SK-N-MC (cell line): ENCODE data around the gene AFDN.

Experiments
- DNase-seq: peaks from one replicate; pipeline ENCODE4 v3.0.0-alpha.2; 2011; ENCODE audit warnings: low read depth, low spot score
- H3K27ac ChIP-seq: fragments of 200-600 bp; sonication (generic); 2 replicates; pipeline ENCODE4 v1.5.1; 2016; ENCODE audit warnings: mixed run types
- H3K36me3 ChIP-seq: fragments of 200-600 bp; sonication (generic); 2 replicates; pipeline ENCODE4 v1.6.1; 2017; ENCODE audit warnings: antibody characterized with exemption, low read length, mixed read lengths; ENCODE audit not compliant: insufficient read depth
- H3K4me3 ChIP-seq: fragments of 200-600 bp; sonication (generic); 2 replicates; pipeline ENCODE4 v1.5.1; 2016
- H3K9ac ChIP-seq: fragments of 200-600 bp; sonication (generic); 2 replicates; pipeline ENCODE4 v1.8.0; 2017; ENCODE audit warnings: mixed run types, mixed read lengths; ENCODE audit not compliant: insufficient read length
- H3K9me3 ChIP-seq: fragments of 200-600 bp; sonication (generic); 2 replicates; pipeline ENCODE4 v1.6.1; 2017; ENCODE audit warnings: low read depth, mild to moderate bottlenecking, antibody characterized with exemption, low read length, moderate library complexity, mixed read lengths
- EZH2 ChIP-seq: fragments of 200-600 bp; sonication (generic); IDR thresholded peaks from one replicate; pipeline ENCODE4 v1.6.1; 2017; ENCODE audit warnings: antibody characterized with exemption
- FOXP2 ChIP-seq: optimal IDR thresholded peaks from 2 replicates; pipeline ENCODE3; 2011; ENCODE audit warnings: mild to moderate bottlenecking, moderate library complexity; ENCODE audit not compliant: insufficient read depth; ENCODE audit errors: extremely low read length, control extremely low read depth
- POLR2AphosphoS5 ChIP-seq: IDR thresholded peaks from 2 replicates; pipeline ENCODE4 v1.6.1; 2012; ENCODE audit warnings: mild to moderate bottlenecking, low read depth, low read length, borderline replicate concordance

The AFDN gene

DNA sequence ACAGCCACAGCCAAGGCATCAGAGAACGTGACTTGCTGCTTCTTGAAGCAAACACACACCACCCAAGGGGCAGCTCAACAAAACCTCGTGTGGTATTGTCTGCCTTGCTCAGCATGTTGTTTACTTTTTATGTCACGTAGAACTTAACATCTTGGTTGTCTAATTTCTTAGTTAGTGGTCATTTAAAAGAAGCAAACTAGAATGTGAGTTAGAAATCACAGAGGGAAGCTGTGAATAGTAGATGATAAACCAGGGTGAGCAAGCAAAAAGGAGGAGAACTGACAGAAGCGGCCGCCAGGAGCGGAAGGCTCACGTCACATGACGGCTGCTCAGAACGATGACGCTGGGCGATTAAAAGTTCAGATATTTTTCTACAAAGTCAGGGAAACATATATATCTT is 119.3 kb downstream of the AFDN start:
- no peak for TF ChIP-seq POLR2AphosphoS5
- no peak for TF ChIP-seq FOXP2
- TF ChIP-seq EZH2, result no peak
- Histone ChIP-seq H3K4me3 (no peak overlapping the region), H3K9me3 (no peaks in the 10 kb centered on the region), H3K36me3 (peaks cover 56% of the 10 kb centered on the region), H3K27ac (no peak overlapping the region), H3K9ac (no peak overlapping the region)
- DNase-seq, result no peak

DNA sequence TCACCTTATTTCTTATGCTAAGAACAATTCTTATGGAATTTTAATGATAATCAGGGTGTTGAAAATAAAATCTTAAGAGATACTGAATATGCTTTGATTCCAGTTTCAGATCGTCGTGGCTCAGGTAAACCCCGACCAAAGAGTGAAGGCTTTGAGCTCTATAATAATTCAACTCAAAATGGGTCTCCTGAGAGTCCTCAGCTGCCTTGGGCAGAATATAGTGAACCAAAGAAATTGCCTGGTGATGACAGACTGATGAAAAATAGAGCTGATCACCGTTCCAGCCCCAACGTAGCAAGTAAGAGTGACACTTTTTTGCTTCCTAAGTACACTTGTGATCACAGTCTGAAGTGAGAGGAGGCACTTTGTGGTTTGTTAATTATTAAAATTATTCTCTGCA is 119.9 kb downstream of the AFDN start:
- H3K36me3 ChIP-seq, result peaks cover 62% of the 10 kb centered on the region
- no peaks in the 10 kb centered on the region for H3K9me3 ChIP-seq
- no peak for TF ChIP-seq POLR2AphosphoS5
- no peak for TF ChIP-seq EZH2
- TF ChIP-seq FOXP2, result no peak

GRCh38 chr6:167947716-167948115 is 121.0 kb downstream of the AFDN start:
- TF ChIP-seq EZH2 (no peak), POLR2AphosphoS5 (no peak), FOXP2 (no peak)
- Histone ChIP-seq H3K27ac (no peak overlapping the region), H3K9ac (no peak overlapping the region), H3K4me3 (no peak overlapping the region), H3K36me3 (peaks cover 72% of the 10 kb centered on the region), H3K9me3 (no peaks in the 10 kb centered on the region)
- DNase-seq, result no peak

More for the DNA sequence above, 119.9 kb downstream of the AFDN start:
- no peak for DNase-seq
- Histone ChIP-seq H3K27ac (no peak overlapping the region), H3K4me3 (no peak overlapping the region), H3K9ac (no peak overlapping the region)

DNA sequence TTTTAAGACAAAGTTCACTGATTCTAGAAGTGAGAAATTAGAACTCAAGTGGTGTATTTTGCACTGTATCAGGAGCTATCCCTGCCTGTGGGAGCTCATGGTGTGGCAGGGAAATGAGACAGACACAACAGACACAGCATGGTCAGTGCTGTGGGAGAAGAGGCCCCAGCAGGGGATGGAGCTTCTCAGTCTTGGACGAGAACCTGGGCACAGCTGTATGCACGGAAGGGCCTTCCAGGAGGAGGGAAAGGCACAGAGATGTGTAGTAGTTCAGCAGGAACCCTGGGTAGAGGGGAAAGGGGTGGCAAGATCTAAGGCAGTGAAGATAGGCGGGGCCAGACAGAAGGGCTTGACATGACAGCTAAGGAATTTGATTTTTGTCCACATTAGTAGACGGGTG is 122.0 kb downstream of the AFDN start:
- DNase-seq, result no peak
- H3K9me3 ChIP-seq, result no peaks in the 10 kb centered on the region
- H3K27ac ChIP-seq, result no peak overlapping the region
- H3K36me3 ChIP-seq, result peaks cover 67% of the 10 kb centered on the region
- no peak overlapping the region for H3K4me3 ChIP-seq
- no peak overlapping the region for H3K9ac ChIP-seq
- no peak for TF ChIP-seq FOXP2
- no peak for TF ChIP-seq EZH2
- TF ChIP-seq POLR2AphosphoS5, result no peak

- H3K4me3 ChIP-seq, result no peak overlapping the region
- no peak overlapping the region for H3K27ac ChIP-seq
- DNase-seq, result no peak
- H3K9ac ChIP-seq, result no peak overlapping the region
- H3K36me3 ChIP-seq, result peaks cover 63% of the 10 kb centered on the region
- H3K9me3 ChIP-seq, result no peaks in the 10 kb centered on the region
- TF ChIP-seq FOXP2 (no peak), POLR2AphosphoS5 (no peak), EZH2 (no peak)
These were observed 122.5 kb downstream of the AFDN start for GRCh38 chr6:167949121-167949684.

- Histone ChIP-seq H3K9me3 (no peaks in the 10 kb centered on the region), H3K36me3 (peaks cover 55% of the 10 kb centered on the region), H3K27ac (no peak overlapping the region), H3K9ac (no peak overlapping the region), H3K4me3 (no peak overlapping the region)
- TF ChIP-seq FOXP2 (no peak), EZH2 (no peak), POLR2AphosphoS5 (no peak)
- DNase-seq, result no peak
These were observed 125.2 kb downstream of the AFDN start for GRCh38 chr6:167951781-167952511.

DNA sequence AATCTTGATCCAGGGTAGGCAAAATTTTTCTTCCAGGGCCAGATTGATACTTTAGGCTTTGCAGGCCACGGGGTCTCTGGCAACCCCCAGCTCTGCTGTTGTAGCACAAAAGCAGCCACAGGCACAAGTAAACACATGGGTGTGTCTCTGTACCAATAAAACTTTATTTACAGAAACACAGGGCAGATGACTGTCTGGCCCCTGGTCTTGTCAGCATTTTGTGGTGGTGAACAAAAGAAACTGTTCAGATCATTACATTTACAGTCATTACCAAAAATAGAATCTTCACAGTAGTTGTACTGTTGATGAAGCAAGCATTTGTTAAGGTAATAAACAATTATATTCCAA is 125.8 kb downstream of the AFDN start:
- H3K27ac ChIP-seq, result no peak overlapping the region
- DNase-seq, result no peak
- H3K4me3 ChIP-seq, result no peak overlapping the region
- no peak overlapping the region for H3K9ac ChIP-seq
- H3K9me3 ChIP-seq, result no peaks in the 10 kb centered on the region
- TF ChIP-seq EZH2 (no peak), FOXP2 (no peak), POLR2AphosphoS5 (no peak)
- peaks cover 53% of the 10 kb centered on the region for H3K36me3 ChIP-seq

GRCh38 chr6:167953551-167953950 is 126.8 kb downstream of the AFDN start:
- Histone ChIP-seq H3K4me3 (no peak overlapping the region), H3K9me3 (no peaks in the 10 kb centered on the region), H3K36me3 (peaks cover 45% of the 10 kb centered on the region), H3K9ac (no peak overlapping the region), H3K27ac (no peak overlapping the region)
- DNase-seq, result no peak
- TF ChIP-seq POLR2AphosphoS5 (no peak), FOXP2 (no peak)

DNA sequence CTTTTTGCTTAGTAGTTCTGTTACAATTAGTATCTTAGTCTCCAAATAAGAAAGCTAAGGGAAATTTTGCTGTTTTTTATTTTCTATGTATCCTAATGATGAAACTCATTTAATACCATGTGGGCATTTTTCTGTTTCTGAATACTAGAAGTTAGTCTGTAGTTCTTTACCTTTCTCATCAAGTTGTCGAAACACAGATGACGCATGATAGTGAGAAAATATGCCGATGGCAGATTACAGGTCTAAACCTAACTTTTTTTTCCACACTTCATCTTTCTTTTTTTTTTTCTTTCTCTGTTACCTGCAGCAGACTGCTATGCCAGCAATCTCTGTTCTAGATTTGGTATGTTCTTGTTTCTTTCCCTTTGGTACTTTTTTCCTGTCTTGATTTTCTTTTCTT is 127.4 kb downstream of the AFDN start:
- Histone ChIP-seq H3K27ac (no peak overlapping the region), H3K9me3 (no peaks in the 10 kb centered on the region), H3K4me3 (no peak overlapping the region), H3K9ac (no peak overlapping the region), H3K36me3 (peaks cover 39% of the 10 kb centered on the region)
- TF ChIP-seq FOXP2 (no peak), POLR2AphosphoS5 (no peak), EZH2 (no peak)
- DNase-seq, result no peak
